GM19023 (cell line): ENCODE measurements around the gene CFDP1.

ENCODE experiments used
- ATAC-seq: cut with Tn5 transposase; IDR thresholded peaks from one replicate; pipeline ENCODE4 v1.9.1; 2021; ENCODE audit warnings: mild to moderate bottlenecking, moderate library complexity; ENCODE audit not compliant: unreplicated experiment

Gene CFDP1

GRCh38 chr16:75377729-75378386 lies 55.4 kb downstream of the CFDP1 start:
- ATAC-seq: no peak

- no peak for ATAC-seq
These were observed 56.7 kb downstream of the CFDP1 start for GRCh38 chr16:75376475-75377161.

DNA sequence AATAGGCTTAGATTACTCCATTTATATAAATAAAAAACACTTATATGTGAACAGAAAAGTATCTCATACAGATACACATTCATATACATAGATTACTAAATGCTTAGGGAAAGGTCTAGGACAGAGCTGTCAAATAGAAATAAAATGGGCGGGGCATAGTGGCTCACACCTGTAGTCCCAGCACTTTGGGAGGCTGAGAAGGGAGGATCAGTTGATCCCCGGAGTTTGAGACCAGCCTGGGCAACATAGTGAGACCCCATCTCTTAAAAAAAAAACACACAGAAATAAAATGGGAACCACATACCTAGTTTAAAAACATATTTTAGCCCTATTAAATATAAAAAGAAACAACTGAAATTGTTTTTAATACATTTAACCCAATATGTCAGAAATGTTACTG lies 58.9 kb downstream of the CFDP1 start:
- ATAC-seq: no peak

- no peak for ATAC-seq
These were observed 61.0 kb downstream of the CFDP1 start for GRCh38 chr16:75372236-75372856.

- no peak for ATAC-seq
These were observed 62.1 kb downstream of the CFDP1 start for GRCh38 chr16:75371171-75371570.

GRCh38 chr16:75364286-75364791 lies 69.0 kb downstream of the CFDP1 start:
- ATAC-seq: no peak

DNA sequence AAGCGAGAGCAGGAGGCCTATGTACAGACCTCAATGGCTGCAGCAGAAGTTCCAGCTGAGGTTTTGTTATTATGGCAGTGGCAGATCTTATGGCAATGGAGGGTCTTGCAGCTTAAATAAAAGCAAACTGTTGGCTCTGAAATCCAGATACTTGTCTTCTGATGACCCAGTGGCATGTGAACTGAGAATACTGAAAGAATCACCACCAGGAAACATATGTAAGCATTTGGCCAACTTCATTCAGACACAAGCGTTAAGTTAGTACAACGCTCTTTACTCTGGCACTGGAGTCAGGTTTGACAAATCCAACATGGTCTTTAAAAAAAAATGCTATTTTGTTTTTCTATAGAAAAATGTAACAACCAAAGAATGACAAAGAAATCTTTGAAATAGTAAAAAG lies 70.5 kb downstream of the CFDP1 start:
- ATAC-seq: no peak

GRCh38 chr16:75361936-75362335 lies 71.4 kb downstream of the CFDP1 start:
- ATAC-seq: no peak

DNA sequence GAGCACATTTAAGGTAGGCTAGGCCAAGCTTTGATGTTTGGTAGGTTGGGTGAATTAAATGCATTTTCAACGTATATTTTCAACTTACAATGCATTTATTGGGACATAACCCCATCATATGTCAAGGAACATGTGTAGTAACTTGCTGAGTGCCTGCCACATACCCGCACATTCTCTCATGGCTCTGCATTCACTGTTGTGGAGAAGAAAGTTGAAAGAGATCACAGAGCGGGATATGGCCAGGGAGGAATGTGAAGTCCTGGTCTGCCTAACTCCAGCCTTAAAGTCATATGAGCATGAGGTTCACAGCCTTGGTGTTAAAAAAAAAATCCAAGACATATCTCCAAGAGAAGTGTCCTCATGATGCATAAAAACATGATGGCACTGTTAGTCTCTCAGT lies 79.1 kb downstream of the CFDP1 start:
- no peak for ATAC-seq

DNA sequence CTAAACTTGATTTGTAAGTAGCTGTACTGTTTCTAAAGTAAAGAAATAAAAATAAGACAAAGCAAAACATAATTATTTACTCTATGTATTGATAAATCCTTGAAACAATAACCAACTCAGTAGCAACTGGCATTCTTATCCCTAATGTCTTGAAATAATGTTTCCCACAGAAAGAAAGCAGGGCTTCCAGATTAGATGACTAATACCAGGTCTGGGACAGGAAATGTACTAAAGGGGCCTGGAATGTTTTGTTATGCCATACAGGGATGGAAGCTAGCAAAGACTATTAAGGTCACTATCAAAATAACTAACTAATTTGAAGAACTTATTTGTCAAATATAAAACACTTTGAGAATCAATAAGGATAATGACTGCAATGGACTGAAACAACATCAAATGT lies 82.1 kb downstream of the CFDP1 start:
- ATAC-seq: no peak

- no peak for ATAC-seq
These were observed 87.6 kb downstream of the CFDP1 start for GRCh38 chr16:75345711-75346110.

- ATAC-seq: no peak
These were observed 89.4 kb downstream of the CFDP1 start for GRCh38 chr16:75343941-75344340.

DNA sequence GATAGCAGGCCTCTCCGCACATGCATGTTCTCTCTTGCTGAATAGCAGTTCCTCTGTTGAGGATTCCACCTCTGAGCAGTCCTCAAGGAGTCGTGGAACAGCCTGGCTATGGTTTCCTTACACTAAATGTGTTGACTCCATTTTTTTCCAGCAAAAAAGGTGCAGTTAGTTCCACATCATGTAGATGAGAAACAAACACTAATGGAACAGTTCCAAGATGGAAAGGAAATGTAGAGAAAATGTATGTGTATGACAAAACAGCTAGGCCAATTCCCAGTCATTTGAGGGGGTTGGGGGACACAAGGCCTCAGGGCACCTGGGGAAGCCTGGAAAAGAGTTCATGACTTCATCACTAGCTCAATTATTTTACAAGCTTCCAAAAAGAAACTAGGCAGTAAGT lies 90.0 kb downstream of the CFDP1 start:
- ATAC-seq: no peak

DNA sequence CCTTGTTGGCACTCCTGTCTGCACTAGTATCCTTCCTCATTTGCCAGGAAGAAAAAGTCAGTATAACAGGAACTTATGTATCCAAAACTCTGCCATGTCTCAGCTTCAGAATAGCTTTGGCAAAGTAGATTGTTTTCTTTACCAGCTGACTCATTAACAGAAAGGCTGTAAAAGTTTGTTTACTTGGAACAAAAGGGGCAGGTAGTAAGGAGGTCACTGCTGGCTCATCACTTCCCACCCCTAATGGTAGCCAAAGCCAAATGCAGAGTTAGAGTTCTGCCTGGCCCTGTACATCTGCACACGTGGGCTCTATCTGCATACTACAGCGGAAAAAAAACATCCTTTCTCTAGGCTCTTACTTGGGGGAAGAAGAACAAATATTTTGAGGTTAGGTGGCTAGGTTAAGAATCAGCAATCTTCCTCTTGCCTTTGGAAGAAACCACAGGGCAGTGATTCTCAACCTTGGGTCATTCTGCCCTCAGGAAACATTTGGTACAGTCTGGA lies 90.9 kb downstream of the CFDP1 start:
- ATAC-seq: no peak

- no peak for ATAC-seq
These were observed 91.6 kb downstream of the CFDP1 start for GRCh38 chr16:75341564-75342307.

DNA sequence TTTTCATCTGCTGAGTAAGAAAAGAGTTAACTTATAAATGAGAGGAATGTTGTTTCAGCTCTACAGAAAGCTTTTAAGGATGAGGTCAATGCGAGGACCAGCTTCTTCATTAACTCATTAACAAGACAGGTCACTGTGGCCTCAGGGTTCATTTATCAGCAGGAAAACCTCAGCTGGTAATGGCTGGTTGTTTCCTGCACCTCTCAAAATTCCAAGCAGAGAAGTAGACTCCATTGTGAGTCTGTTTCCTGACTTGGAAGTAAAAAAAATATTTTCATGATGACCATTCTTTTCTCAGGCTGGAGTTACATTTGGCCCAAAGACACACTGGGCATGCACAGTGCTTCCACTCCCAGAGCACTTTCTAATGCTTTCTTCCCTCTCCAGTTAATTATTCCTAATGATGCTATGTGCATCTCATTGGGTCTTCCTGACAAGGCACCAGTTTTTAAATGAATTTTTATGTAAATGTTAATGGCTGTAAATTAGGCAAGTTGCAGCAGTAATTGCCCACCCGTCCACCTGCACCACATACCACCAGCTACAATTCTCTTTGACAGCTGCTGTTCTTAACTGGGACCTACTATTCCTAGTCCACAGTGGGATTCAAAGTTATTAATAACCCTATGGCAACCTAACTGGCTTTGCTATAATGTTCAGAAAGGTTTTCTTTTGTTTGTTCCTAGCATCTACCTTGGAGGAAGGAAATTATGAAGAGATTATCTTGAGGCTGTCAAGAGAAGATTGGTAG lies 92.4 kb downstream of the CFDP1 start:
- ATAC-seq: no peak

DNA sequence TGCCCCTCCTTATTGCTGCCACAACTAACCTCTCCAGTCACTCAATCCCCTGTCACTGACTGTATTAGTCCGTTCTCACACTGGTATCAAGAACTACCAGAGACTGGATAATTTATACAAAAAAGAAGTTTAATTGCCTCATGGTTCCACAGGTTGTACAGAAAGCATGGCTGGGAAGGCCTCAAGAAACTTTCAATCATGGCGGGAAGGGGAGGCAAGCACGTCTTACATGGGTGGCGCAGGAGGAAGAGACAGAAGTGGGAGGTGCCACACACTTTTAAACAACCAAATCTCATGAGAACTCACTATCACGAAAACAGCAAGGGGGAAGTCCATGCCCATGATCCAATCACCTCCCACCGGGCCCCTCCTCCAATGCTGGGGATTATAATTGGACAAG lies 95.9 kb downstream of the CFDP1 start:
- no peak for ATAC-seq

- no peak for ATAC-seq
These were observed 96.8 kb downstream of the CFDP1 start for GRCh38 chr16:75336521-75336920.

DNA sequence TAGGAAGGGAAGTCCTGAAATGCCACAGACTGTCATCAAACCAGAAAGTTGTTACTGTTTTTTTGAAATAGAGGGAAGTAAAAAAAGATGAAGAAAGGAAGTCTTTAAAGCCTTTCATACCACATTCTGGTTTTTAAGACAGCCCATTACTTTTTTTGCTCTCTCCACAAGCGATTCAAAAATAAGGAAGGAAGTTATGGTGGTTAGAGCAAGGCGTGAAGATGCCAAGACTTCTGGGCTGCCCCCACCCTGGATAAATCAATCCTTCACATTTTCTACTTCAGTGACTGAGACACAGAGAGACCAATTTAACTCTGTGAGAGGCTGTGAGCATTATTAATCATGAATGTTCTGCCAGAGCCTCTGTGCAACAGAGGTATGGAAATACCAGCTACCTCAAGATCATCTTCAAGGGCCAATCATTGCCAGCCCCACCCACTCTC lies 99.6 kb downstream of the CFDP1 start:
- ATAC-seq: no peak

DNA sequence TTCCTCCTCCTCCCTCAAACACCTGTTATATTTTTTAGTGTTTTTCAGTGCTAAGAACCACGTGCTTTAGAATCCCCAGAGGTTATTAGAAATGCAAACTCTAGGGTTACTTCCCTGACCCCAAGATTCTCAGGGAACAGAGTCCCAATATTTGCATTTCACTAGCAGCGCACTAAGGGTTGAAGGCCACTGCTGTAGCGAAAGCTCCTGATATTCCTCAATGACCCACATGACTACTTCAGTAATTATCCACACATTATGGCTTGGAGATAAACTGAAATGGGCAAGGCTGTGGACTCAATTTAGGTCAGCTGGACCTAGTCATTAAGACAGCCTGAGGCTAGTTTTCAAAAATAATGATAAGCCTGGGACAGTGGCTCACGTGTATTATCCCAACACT lies 103.4 kb downstream of the CFDP1 start:
- ATAC-seq: no peak
